HG03060 (cell line): ENCODE measurements around the gene ADAM23.

Source experiments
- ATAC-seq: cut with Tn5 transposase; IDR thresholded peaks from one replicate; pipeline ENCODE4 v1.9.1; 2021; ENCODE audit warnings: low read depth, moderate number of reproducible peaks; ENCODE audit not compliant: unreplicated experiment

Gene ADAM23

DNA sequence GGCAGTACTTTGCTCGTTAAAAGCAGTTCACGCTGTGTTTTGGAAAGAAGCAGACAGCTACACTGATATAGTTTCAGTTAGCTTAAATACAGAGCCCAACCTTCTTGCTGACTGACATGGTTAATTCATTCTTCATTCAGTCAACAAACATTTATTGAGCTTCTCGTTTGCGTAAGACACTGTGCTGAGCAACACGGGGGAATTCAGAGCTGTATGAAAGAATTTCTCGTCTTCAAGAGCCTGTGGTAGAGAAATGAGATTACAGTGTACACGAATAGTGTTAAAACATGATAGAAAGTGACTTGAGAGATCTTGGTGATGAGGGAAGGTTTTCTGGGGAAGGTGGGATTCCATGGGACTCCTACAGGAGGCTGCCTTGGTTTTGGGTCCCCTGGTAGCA, 44.7 kb downstream of the ADAM23 start:
- ATAC-seq, result no peak

DNA sequence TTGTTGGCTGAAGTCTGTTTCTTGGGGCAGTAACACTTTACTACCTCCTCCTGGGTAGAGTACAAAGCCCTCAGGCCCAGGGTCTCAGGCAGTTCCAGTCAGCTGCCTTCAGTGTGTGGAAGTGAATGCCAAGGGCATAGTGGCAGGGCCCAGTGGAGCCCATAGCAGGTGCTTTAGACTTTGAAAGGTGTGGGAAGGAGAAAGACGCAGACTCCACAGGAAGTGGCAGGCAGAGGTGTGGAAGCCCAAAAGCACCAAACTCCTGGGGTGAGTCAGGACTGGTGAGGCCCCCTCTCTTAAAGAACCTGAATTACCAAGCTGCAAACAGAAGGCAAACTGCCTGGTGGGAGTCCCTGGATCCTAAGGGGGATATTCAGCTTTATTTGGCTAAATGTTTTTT, 45.3 kb downstream of the ADAM23 start:
- ATAC-seq, result no peak

DNA sequence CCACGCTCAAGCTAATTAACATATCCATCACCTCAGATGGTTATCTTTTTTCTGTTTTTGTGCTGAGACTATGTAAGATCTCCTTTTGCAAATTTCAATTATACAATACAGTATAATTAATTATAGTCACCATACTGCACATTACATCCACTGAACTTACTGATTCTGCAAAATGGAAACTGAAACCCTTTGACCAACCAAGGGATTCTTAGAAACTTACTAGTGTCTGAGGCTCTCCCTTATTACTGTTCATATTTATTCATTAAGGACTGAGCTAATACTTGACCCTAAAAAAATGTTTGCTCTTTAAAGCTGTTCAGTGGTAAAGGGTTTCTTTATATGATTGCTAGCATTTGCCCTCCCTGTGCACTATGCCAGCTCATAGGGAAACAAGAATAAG, 50.7 kb downstream of the ADAM23 start:
- no peak for ATAC-seq

DNA sequence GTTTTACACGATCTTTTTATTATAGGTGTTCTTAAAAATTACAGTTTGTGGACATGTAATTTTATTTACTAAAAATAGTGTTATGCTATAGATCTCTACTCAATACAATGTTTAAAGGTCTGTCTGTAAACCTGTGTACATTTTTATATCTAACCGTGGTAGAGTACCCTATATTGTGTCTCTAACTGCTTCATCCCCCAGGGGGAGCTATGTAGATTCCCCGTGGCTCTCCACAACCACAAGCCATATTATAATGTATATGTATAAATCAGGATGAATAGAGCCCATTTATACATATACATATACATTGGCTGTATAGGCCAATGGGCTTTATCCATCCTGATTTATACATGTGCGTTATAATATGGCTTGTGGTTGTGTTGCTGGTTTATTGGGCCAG, 59.4 kb downstream of the ADAM23 start:
- no peak for ATAC-seq

DNA sequence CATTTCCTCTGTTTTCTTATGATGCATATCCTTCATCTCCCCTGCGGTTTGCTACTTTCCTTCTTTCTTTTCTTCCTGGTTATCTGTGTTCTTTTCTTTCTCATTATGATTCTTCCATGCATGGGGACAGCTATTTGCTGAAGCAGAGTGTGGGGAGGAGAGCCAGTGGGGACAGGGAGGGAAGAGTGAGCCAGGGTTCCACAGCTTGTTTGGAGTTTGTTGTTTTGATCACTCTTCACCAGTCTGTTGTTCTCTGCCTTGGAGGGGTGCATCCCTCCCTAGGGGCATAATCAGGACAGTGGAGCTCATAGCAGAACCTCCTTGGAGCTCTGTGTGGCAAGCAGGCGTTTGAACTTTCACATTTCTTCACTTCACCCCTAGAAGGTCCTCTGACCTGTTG, 68.0 kb downstream of the ADAM23 start:
- no peak for ATAC-seq

DNA sequence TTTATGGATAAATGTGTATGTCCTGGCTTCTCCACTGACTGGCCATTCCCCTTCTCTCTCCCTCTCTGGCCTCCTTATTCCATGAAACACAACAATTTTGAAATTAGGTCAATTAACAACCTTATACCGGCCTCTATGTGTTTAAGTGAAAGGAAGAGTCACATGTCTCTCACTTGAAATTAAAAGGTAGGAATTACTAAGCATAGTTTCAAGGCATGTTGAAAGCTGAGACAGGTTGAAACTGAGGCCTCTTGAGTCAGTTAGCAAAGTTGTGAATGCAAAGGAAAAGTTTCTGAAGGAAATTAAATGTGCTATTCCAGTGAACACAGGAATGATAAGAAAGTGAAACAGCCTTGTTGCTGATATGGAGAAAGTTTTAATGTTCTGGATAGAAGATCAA, 69.7 kb downstream of the ADAM23 start:
- ATAC-seq, result no peak

DNA sequence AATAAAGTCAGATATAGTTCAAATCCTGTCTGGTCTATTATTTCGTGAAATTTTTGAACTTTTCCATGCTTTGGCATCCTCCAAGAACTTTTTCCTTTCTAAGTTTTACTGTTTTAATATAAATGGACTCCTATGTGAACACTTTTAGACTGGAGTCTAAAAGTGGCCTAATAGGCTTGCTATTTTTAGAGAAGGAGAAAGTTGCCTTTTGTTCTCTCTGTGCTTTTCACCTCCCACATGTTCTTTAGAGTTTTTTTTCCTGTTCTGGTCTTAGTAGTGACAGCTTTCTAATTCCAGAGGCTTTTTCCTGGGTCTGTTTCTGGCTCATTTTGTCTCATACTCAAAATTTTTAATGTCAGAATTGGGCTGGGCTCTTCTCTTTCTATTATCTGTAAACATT, 72.2 kb downstream of the ADAM23 start:
- no peak for ATAC-seq

DNA sequence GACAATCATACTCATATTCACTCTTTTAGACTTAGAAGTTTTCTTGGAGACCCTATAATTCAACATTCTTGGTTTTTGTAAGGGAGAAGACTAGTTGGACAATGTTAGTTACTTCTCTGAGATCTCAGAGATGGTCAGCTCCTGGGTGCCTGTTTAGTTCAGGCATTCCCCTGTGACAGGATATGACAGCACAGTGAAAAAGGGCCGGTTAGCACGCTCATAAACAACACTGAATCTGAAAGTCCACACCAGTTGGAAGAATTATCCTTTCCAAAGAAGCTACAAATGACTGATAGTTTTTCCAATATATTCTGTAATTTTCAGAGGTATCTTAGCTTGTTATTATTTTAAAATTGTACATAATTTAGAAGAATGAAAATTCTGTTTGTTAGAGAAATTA, 75.7 kb downstream of the ADAM23 start:
- no peak for ATAC-seq

DNA sequence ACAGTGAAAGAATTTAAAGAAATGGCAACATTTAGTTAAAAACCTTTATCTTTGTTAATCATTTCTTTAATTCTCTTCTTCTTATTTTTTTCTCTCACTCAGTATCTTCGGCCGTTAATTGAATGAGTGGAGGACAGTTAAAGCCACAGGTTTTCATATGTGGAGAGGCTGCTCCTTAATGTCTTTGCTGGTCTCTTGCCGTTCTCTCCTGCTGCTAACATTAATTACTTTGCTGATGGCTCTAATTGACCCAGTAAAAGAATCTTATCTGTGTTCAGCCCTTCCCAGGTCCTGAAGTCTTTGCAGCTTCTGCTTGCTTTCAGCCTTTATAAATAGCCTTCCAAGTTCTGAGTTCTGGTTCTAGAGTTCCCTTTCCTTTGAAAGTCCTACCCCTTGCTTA, 77.1 kb downstream of the ADAM23 start:
- ATAC-seq, result no peak

DNA sequence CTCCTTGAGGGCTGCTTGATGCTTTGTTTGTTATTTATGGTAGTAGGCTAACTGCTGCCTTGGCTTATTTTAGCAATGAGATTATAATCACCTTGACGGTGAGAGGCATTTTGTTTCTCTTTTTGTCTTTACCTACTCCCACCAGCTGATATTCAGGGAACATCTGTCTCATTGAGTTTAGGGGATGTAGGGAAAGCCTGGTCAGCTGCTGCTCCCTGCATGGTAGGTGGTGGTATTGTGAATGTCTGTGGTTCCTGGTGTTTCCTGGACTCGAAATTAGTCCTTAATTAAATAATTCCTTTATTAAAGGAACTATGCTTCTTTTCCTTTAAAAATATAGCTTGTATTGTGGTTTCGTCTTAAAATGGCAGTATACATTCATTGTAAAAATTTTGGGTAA, 77.8 kb downstream of the ADAM23 start:
- ATAC-seq, result no peak

DNA sequence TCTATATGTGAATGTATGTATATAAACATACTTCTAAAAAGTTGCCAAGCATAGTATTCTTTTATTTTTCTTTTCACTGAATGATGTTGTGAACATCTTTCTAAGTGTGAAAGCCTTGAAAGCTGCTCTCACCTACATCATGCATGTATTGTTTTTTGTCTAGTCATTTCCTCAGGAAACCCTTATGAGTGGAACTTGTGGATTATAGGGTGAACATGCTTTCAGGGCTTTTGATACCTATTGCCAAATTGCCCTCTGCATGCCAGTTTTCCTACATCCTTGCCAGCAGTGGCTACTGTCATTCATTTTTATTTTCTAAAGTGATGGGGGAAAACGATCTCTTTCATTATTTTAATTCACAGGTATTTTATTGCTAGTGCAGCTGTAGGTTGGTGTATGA, 78.3 kb downstream of the ADAM23 start:
- no peak for ATAC-seq

DNA sequence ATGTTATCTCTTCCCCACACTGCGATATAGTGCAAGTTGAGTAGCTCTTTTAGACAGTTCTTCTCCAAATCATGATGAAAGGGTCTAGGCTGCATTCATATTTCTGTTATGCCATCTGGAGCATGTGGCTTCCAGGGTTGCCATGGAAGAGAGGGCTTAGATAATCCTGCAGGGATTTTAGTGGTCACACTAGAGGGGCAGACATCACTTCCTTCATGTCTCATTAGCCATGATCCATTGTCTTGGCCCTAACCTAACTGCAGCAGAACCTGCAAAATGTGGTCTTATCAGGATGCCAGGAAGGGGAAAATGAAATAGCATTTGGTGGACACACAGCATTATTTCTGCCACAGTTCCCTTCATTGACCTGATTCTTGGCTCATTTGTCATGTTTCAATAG, 83.1 kb downstream of the ADAM23 start:
- ATAC-seq, result no peak

DNA sequence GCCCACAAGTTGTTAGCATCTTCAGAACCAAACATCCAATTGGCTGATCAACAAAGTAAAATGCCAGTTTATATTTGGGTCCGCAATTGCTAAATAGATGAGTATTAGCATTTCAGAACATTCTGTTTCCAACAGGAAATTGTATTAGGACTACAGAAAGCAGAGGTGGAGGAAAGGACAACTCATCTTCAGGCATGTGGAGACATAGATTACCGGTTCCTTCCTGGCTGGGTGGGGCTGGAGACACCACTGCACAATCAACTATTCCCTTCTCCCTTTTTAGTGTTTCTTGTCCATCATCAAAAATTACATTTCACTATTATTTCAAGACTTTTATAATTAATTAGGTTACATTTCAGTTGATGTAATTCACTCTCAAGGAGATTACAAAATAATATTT, 83.8 kb downstream of the ADAM23 start:
- no peak for ATAC-seq

DNA sequence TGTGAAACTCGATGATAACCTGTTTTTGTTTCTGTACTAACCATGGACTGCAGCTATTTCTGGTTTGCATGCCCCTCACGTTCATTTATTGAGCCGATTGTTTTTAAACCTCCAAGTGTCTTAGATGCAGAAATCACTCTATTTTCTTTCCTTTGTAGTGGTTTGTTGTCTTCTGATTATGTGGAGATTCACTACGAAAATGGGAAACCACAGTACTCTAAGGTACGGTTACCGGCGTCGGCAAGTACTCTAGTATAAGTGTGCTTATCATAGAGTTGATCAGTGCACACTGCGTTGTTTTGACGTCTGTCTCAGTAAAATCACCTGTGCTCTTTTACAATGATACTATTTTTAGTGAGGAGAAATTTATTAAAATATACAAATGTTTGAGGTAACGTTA, 87.4 kb downstream of the ADAM23 start:
- no peak for ATAC-seq

DNA sequence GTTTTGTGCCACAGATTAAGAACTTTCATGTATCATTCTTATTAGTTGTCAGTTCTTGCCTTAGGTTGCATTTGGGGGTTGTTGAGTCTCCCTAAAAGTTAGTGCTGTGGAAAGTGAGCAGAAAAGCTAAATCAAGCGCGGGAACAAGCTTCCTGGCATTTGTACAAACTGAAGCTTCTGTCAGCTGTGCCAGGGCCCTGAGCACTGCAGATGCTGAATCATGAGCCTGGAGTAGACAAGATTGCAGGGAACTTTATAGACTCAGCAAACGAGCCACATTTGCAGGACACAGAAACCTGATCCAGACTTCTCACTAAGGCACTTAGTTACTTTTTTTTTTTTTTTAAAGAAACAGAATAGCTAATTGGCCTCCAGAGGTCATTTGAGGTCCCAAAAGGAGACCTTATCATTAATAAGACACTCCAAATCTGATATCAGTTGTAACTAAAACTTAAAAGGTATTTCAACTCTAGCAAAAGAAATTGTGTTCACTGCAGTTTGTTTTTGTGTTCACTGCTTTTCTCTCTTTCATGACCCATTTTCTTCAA, 88.7 kb downstream of the ADAM23 start:
- no peak for ATAC-seq

DNA sequence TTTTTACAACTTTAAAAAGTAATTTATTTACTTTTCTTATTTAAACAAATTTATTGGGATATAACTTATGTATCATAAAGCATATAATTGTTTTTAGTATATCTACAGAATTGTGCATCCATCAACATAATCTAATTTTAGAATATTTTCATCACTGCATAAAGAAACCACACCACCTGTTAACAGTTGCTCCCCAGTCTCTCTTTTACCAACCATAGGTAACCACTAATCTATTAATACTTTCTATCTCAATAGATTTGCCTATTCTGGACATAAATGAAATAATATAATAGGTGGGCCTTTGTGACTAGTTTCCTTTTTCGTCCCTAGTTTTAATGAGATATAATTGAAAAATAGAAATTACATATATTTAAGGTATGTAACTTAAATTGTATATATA, 90.6 kb downstream of the ADAM23 start:
- no peak for ATAC-seq

DNA sequence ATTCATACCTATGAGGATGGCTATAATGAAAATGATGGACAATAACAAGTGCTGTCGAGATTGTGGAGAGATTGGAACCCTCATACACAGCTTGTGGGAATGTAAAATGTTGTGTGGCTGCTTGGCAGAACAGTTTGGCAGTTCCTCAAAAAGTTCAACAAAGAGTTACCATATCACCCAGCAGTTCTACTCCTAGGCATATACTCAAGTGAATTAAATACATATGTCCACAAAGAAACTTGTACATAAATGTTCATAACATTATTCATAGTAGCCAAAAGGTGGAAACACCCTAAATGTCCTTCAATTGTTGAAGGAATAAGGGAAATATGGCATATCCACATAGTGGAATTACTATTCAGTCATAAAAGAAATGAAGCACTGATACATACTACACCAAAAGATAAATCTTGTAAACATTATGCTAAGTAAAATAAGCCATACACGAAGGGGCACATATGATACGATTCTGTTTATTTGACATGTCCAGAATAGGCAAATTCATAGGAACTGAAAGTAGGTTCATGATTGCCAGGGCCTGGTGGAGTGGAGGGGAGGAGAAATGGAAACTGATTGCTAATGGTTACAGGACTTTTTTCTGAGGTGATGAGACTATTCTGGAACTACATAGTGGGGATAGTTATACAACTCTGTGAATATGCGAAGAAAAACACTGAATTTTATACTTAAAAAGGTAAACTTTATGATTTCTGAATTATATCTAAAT, 92.1 kb downstream of the ADAM23 start:
- ATAC-seq, result no peak

DNA sequence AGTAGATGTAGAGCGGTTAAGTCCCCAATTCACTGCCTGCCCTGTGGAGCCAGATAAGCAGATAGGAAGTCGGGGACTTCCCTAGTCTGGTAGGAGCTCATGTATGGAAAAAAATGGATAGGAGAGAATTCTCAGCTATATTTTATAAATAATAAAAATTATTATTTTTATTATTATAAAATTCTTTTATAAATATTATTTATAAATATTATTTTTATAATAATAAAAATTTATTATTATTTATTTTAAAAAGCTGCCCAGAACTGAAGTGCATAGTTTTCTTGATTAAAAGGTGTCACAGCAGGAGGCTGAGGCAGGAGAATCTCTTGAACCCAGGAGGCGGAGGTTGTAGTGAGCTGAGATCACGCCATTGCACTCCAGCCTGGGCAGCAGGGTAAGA, 97.4 kb downstream of the ADAM23 start:
- ATAC-seq, result no peak

DNA sequence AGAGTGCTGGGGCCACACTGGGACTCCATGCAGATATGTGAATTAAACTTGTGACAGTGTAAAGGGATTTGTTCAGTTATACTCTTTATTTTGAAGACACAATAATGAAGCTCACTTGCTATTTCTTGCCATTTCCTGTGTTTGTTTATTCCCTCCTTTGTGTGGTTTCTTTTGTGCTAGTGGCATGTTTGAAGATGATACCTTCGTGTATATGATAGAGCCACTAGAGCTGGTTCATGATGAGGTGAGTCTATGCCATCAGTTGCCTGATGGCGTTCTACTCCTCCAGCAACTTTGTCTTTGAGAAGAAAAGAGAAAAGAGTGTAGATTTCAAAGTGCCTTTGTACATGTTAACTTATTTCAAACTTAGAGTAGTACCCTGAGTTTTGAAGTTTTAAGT, 99.7 kb downstream of the ADAM23 start:
- ATAC-seq, result no peak

DNA sequence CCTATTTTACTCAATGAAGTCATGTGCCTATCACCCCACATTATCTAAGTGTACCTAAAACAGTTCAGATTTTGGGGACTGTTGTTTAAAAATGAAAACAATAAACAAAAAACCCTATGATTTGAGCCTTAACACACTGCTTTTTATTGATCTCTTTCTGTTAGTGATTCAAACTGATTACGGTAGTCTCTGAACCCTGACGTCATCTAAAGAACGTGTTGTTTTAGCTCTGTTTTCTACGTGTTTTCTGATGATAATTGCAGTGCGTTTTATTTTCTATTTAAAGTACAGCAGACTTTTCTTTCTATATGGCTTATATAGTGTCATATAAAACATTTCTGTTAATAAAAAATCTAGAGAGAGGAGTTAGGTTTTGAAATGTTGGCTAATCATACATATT, 105.1 kb downstream of the ADAM23 start:
- no peak for ATAC-seq

DNA sequence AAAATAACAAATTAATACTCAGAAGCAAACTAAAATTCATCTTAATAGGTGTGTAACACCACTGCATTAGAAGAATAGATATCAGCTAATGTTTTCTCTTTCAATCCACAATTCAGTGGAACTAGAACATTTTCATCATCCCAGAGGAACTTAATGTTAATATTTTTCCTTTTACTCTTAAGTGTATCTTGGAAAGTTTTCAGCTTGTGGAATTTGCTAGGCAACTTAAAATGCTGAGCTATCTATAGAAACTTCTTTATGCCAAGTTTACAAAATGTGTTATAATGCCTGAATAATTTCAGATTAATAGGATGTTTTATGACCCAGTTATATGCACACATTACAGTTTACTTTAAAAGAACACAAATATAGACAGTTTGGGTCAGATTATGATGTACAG, 112.4 kb downstream of the ADAM23 start:
- ATAC-seq, result no peak

DNA sequence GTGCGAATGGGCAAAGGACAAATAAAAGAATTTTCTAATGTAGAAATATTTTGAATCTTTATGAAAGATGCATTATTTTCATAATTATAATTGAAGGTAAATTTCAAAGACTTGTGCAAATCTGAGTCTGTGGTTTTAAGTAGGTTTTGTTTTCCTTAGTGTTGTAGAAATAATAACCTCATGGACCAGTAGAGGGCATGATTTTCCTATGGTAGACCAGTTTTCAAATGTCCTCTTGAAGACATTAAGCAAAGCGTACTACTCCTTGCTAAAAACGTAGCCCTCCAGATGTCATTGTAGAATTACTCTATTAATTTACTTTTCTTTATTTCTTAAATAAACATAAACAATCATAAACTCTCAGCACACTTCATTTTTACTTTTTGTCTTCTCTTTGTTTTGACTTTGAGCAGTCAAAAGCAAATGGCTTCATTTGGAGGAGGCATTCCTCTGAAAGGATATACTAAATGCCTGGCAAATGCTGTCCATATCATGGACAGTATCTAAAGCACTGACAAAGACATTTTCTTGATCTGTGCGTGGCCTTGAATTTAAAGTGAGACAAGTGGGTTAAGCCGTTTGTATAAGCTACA, 113.1 kb downstream of the ADAM23 start:
- ATAC-seq, result no peak
